DND-41 (cell line): ENCODE data around the gene C7orf33.

Source experiments
- ATAC-seq: fragments of 200-7000 bp; cut with Tn5 transposase; 3 replicates; pipeline ENCODE4 v1.9.1; 2021; ENCODE audit warnings: low read depth; ENCODE audit not compliant: insufficient read depth
- DNase-seq: peaks from one replicate; pipeline ENCODE4 v3.0.0-alpha.2; 2020
- H2AFZ ChIP-seq: 2 replicates; pipeline ENCODE4 v1.6.0; 2012; ENCODE audit warnings: low read depth, low read length
- H3K27ac ChIP-seq: 2 replicates; pipeline ENCODE4 v1.5.1; 2012; ENCODE audit warnings: low read length, inconsistent platforms
- H3K27me3 ChIP-seq: fragments of 200-600 bp; sonication (generic); 2 replicates; pipeline ENCODE4 v1.6.0; 2012; ENCODE audit warnings: low read length, mild to moderate bottlenecking, inconsistent platforms; ENCODE audit not compliant: insufficient read depth, poor library complexity
- H3K36me3 ChIP-seq: 2 replicates; pipeline ENCODE4 v1.5.1; 2012; ENCODE audit warnings: low read length, inconsistent platforms; ENCODE audit not compliant: insufficient read depth
- H3K4me1 ChIP-seq: 2 replicates; pipeline ENCODE4 v1.5.1; 2012; ENCODE audit warnings: mild to moderate bottlenecking, low read length; ENCODE audit not compliant: insufficient read depth
- H3K4me2 ChIP-seq: 2 replicates; pipeline ENCODE4 v1.6.0; 2012; ENCODE audit warnings: mild to moderate bottlenecking, moderate library complexity, low read length, inconsistent platforms; ENCODE audit not compliant: insufficient read depth
- H3K4me3 ChIP-seq, 2 experiments: fragments of 200-600 bp in 1 of 2; shearing (Covaris generic) in 1 of 2; 2 replicates each; pipeline ENCODE4 v1.5.1; 2012 to 2016; ENCODE audit warnings: inconsistent platforms in 2 of 2, low read length in 2 of 2, mild to moderate bottlenecking in 2 of 2, low read depth in 1 of 2, moderate library complexity in 1 of 2
- H3K79me2 ChIP-seq: 2 replicates; pipeline ENCODE4 v1.6.0; 2012; ENCODE audit warnings: low read length, inconsistent platforms; ENCODE audit not compliant: insufficient read depth
- H3K9ac ChIP-seq: 2 replicates; pipeline ENCODE4 v1.6.0; 2012; ENCODE audit warnings: low read depth, mild to moderate bottlenecking, inconsistent platforms, low read length, moderate library complexity
- H3K9me3 ChIP-seq: 2 replicates; pipeline ENCODE4 v1.5.1; 2012; ENCODE audit warnings: low read length, moderate library complexity, mild to moderate bottlenecking, inconsistent platforms; ENCODE audit not compliant: insufficient read depth, severe bottlenecking
- H4K20me1 ChIP-seq: 2 replicates; pipeline ENCODE4 v1.6.0; 2012; ENCODE audit warnings: low read length; ENCODE audit not compliant: insufficient read depth
- EZH2 ChIP-seq: IDR thresholded peaks from 3 replicates; pipeline ENCODE4 v1.6.1; 2012; ENCODE audit warnings: borderline replicate concordance, low read depth, mild to moderate bottlenecking, moderate library complexity, low read length, inconsistent platforms; ENCODE audit not compliant: severe bottlenecking
- TF ChIP-seq, protein P1 (sequence below): IDR thresholded peaks from 2 replicates; pipeline ENCODE4 v1.5.1; 2012; ENCODE audit warnings: borderline replicate concordance, low read length, moderate library complexity, mild to moderate bottlenecking; ENCODE audit not compliant: poor library complexity, severe bottlenecking; ENCODE audit errors: extremely low read depth

The C7orf33 gene

DNA sequence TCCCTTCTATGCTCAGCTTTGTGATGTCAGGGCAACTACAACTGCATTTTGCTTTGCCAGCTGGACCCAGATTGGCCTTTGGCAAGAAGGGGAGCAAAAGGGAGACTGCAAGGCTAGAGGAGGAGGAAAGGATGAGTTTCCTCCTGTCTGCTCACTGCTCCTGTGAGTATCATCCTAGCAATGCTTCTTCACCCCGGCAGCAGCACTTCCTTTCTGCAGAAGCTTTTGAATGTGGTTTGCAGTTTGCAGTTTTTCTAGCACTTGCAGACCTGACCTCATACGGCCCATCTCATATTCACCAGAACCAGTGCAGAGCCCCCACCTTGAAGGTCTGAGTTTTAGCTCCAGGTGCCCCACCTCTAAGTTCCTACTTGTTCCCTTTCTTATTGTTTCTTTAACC is 14.8 kb downstream of the C7orf33 start:
- Histone ChIP-seq H3K4me1 (no peaks in the 10 kb centered on the region), H2AFZ (no peak overlapping the region), H3K27me3 (peaks cover 36% of the 10 kb centered on the region), H3K4me2 (no peak overlapping the region), H3K4me3 (no peak overlapping the region), H3K36me3 (no peaks in the 10 kb centered on the region), H4K20me1 (no peaks in the 10 kb centered on the region), H3K9ac (no peak overlapping the region), H3K9me3 (no peaks in the 10 kb centered on the region), H3K79me2 (no peaks in the 10 kb centered on the region), H3K27ac (no peak overlapping the region)
- ATAC-seq, result no peak
- DNase-seq, result no peak
- TF ChIP-seq, protein P1, sequence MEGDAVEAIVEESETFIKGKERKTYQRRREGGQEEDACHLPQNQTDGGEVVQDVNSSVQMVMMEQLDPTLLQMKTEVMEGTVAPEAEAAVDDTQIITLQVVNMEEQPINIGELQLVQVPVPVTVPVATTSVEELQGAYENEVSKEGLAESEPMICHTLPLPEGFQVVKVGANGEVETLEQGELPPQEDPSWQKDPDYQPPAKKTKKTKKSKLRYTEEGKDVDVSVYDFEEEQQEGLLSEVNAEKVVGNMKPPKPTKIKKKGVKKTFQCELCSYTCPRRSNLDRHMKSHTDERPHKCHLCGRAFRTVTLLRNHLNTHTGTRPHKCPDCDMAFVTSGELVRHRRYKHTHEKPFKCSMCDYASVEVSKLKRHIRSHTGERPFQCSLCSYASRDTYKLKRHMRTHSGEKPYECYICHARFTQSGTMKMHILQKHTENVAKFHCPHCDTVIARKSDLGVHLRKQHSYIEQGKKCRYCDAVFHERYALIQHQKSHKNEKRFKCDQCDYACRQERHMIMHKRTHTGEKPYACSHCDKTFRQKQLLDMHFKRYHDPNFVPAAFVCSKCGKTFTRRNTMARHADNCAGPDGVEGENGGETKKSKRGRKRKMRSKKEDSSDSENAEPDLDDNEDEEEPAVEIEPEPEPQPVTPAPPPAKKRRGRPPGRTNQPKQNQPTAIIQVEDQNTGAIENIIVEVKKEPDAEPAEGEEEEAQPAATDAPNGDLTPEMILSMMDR, result no peak
- TF ChIP-seq EZH2, result no peak

DNA sequence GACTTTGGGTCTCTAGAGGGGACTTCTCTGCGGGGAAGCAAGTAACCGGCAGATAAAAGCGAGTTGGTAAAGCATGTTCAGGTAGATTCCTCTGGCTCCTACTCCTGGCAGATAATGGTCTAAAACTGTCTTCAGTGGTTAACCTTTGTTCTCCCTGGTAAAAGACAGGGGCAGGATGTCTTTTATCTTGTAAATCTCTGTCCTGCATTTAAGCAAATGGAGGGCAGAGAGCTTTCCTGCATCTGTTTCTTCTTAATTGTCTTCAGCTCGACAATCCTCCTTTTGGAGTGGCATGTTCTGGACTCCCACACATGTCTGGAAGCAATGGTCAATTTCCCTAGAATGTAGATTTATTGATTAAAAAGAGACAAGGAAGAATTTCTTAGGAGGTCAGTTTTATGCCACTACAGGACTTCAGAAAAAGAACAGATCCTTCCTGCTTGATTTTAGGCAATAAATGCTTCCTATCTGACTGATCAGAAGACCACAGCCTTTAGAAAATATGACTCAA is 16.6 kb downstream of the C7orf33 start:
- H3K27ac ChIP-seq, result no peak overlapping the region
- no peak for DNase-seq

DNA sequence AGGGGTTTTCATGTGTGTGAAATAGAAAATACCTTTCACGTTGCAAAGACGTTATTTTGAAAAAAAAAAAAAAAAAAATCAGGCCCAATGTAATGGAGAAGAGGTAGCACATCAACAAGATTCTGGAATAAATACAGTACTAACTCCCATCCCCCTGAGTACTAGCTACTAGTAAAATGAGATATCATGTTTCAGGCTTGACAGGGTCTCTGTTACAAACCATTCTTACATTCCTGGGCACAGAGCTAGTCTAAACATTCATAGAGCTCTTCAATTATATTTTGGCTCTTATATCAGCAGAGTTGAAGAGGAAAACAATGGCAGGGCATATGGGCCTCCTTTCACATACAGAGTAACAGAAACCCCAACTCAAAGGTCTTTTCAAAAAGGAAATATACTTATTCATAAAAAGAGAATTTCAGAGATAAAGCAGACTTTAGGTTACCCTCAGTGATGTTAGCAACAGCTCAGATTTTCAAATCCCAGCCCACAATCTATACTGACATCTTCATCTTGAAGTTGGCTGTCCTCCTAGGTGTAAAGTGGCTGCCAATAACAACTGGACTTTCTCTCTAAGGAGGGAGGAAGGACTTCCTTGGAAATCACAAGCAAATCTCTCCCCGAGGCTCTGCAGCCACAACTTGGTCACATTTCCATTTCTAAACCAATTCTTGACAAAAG is 18.6 kb downstream of the C7orf33 start:
- no peak for ATAC-seq
- Histone ChIP-seq H3K4me3 (no peak overlapping the region), H2AFZ (no peak overlapping the region), H3K4me1 (no peaks in the 10 kb centered on the region), H4K20me1 (no peaks in the 10 kb centered on the region), H3K9ac (no peak overlapping the region), H3K79me2 (no peaks in the 10 kb centered on the region), H3K27ac (no peak overlapping the region), H3K9me3 (no peaks in the 10 kb centered on the region), H3K36me3 (no peaks in the 10 kb centered on the region), H3K4me2 (no peak overlapping the region), H3K27me3 (peaks cover 48% of the 10 kb centered on the region)
- no peak for DNase-seq
- TF ChIP-seq, protein P1, result no peak
- no peak for TF ChIP-seq EZH2

More for the DNA sequence above, 16.6 kb downstream of the C7orf33 start:
- no peak overlapping the region for H3K4me3 ChIP-seq
- H3K27me3 ChIP-seq, result peaks cover 39% of the 10 kb centered on the region
- H2AFZ ChIP-seq, result no peak overlapping the region
- H3K4me1 ChIP-seq, result no peaks in the 10 kb centered on the region
- no peak overlapping the region for H3K4me2 ChIP-seq
- TF ChIP-seq, protein P1, result no peak
- no peak for TF ChIP-seq EZH2
- ATAC-seq, result peak; percentile 29; the same call in 1 of the 3 replicates
- H3K9ac ChIP-seq, result no peak overlapping the region
- H3K36me3 ChIP-seq, result no peaks in the 10 kb centered on the region
- H3K9me3 ChIP-seq, result no peaks in the 10 kb centered on the region
- H3K79me2 ChIP-seq, result no peaks in the 10 kb centered on the region
- H4K20me1 ChIP-seq, result no peaks in the 10 kb centered on the region
